ENCODE data around the gene ACVR1. TPM values are rescaled to one million over a fixed set of nuclear protein-coding genes. Genes with fewer than 3 reads are reported as not detected.

ACVR1 gene
- total and polyA plus RNA-seq, 2 donors (not counting 1 experiment from before 2014, with no cell fraction given) = 42.9 to 72.1 TPM

GRCh38 chr2:157783245-157783644 lies 92.9 kb downstream of the ACVR1 start:
- Histone ChIP-seq H3K9me3 (ENCODE audit: control insufficient read depth, insufficient read depth, low read depth, low read length) (no peaks in the 10 kb centered on the region), H3K9ac (ENCODE audit: insufficient read depth, low read length) (no peak overlapping the region), H3K79me2 (ENCODE audit: control insufficient read depth, insufficient read depth, low read length) (no peaks in the 10 kb centered on the region), H3K4me3 (replicated peaks in 1 of 4; ENCODE audit: control extremely low read depth in 1 of 4, insufficient read depth in 1 of 4, low read depth in 3 of 4, low read length in 4 of 4) (no peak overlapping the region), H3K27me3 (ENCODE audit: control insufficient read depth, insufficient read depth, low read length) (no peaks in the 10 kb centered on the region), H3K36me3 (ENCODE audit: control insufficient read depth, insufficient read depth, low read length) (peaks cover 2% of the 10 kb centered on the region), H3K4me1 (ENCODE audit: control insufficient read depth, extremely low read depth, insufficient read depth, low read length) (peaks cover 4% of the 10 kb centered on the region), H2AFZ (ENCODE audit: low read length) (no peak overlapping the region), H3K27ac (ENCODE audit: insufficient read depth, low read length) (no peak overlapping the region), H4K20me1 (ENCODE audit: control insufficient read depth, extremely low read depth, insufficient read depth, low read length) (no peaks in the 10 kb centered on the region), H3K4me2 (ENCODE audit: extremely low read depth, insufficient read depth, low read length) (no peak overlapping the region)
- DNase-seq (ENCODE audit: low read depth in 2 of 2) = no peak
- TF ChIP-seq CTCF (conservative IDR thresholded peaks at IDR 0.05 in 1 of 2, IDR thresholded peaks at IDR 0.05 in 1 of 2; ENCODE audit: low read depth in 1 of 2, low read length in 2 of 2) (no peak), EZH2 (IDR thresholded peaks at IDR 0.05; ENCODE audit: low read length, missing control alignments) (no peak)

- peak; percentile 32 to 45 for DNase-seq (ENCODE audit: low read depth in 2 of 2)
- no peak overlapping the region for H3K27ac ChIP-seq (ENCODE audit: insufficient read depth, low read length)
- H3K4me1 ChIP-seq (ENCODE audit: control insufficient read depth, extremely low read depth, insufficient read depth, low read length) = peaks cover 4% of the 10 kb centered on the region
Observed at GRCh38 chr2:157782057-157782845, 93.9 kb downstream of the ACVR1 start.

GRCh38 chr2:157780211-157780610 lies 95.9 kb downstream of the ACVR1 start:
- H3K4me2 ChIP-seq (ENCODE audit: extremely low read depth, insufficient read depth, low read length) = no peak overlapping the region
- no peak for TF ChIP-seq CTCF (conservative IDR thresholded peaks at IDR 0.05 in 1 of 2, IDR thresholded peaks at IDR 0.05 in 1 of 2; ENCODE audit: low read depth in 1 of 2, low read length in 2 of 2)
- TF ChIP-seq EZH2 (IDR thresholded peaks at IDR 0.05; ENCODE audit: low read length, missing control alignments) = no peak
- H3K9me3 ChIP-seq (ENCODE audit: control insufficient read depth, insufficient read depth, low read depth, low read length) = no peaks in the 10 kb centered on the region
- no peaks in the 10 kb centered on the region for H4K20me1 ChIP-seq (ENCODE audit: control insufficient read depth, extremely low read depth, insufficient read depth, low read length)
- no peak overlapping the region for H3K4me3 ChIP-seq (replicated peaks in 1 of 4; ENCODE audit: control extremely low read depth in 1 of 4, insufficient read depth in 1 of 4, low read depth in 3 of 4, low read length in 4 of 4)
- H2AFZ ChIP-seq (ENCODE audit: low read length) = no peak overlapping the region
- H3K4me1 ChIP-seq (ENCODE audit: control insufficient read depth, extremely low read depth, insufficient read depth, low read length) = peaks cover 4% of the 10 kb centered on the region
- H3K27me3 ChIP-seq (ENCODE audit: control insufficient read depth, insufficient read depth, low read length) = no peaks in the 10 kb centered on the region
- DNase-seq (ENCODE audit: low read depth in 2 of 2) = no peak
- H3K27ac ChIP-seq (ENCODE audit: insufficient read depth, low read length) = no peak overlapping the region
- H3K36me3 ChIP-seq (ENCODE audit: control insufficient read depth, insufficient read depth, low read length) = peaks cover 7% of the 10 kb centered on the region
- H3K79me2 ChIP-seq (ENCODE audit: control insufficient read depth, insufficient read depth, low read length) = no peaks in the 10 kb centered on the region
- H3K9ac ChIP-seq (ENCODE audit: insufficient read depth, low read length) = no peak overlapping the region

More at GRCh38 chr2:157782057-157782845, 93.9 kb downstream of the ACVR1 start:
- no peak overlapping the region for H2AFZ ChIP-seq (ENCODE audit: low read length)
- H3K36me3 ChIP-seq (ENCODE audit: control insufficient read depth, insufficient read depth, low read length) = peaks cover 4% of the 10 kb centered on the region
- TF ChIP-seq EZH2 (IDR thresholded peaks at IDR 0.05; ENCODE audit: low read length, missing control alignments) (no peak), CTCF (conservative IDR thresholded peaks at IDR 0.05 in 1 of 2, IDR thresholded peaks at IDR 0.05 in 1 of 2; ENCODE audit: low read depth in 1 of 2, low read length in 2 of 2) (peak; percentile 46 to 49)
- H3K9ac ChIP-seq (ENCODE audit: insufficient read depth, low read length) = no peak overlapping the region
- no peak overlapping the region for H3K4me3 ChIP-seq (replicated peaks in 1 of 4; ENCODE audit: control extremely low read depth in 1 of 4, insufficient read depth in 1 of 4, low read depth in 3 of 4, low read length in 4 of 4)
- no peak overlapping the region for H3K4me2 ChIP-seq (ENCODE audit: extremely low read depth, insufficient read depth, low read length)
- H3K9me3 ChIP-seq (ENCODE audit: control insufficient read depth, insufficient read depth, low read depth, low read length) = no peaks in the 10 kb centered on the region
- H4K20me1 ChIP-seq (ENCODE audit: control insufficient read depth, extremely low read depth, insufficient read depth, low read length) = no peaks in the 10 kb centered on the region
- no peaks in the 10 kb centered on the region for H3K79me2 ChIP-seq (ENCODE audit: control insufficient read depth, insufficient read depth, low read length)
- no peaks in the 10 kb centered on the region for H3K27me3 ChIP-seq (ENCODE audit: control insufficient read depth, insufficient read depth, low read length)
